Naive thymus-derived CD4-positive, alpha-beta T cell (primary cell): ENCODE measurements around the gene OPRM1. TPM values are rescaled to one million over a fixed set of nuclear protein-coding genes. Genes with fewer than 3 reads are reported as not detected.

Experiments used
- ATAC-seq: fragments of 150-1000 bp; cut with Tn5 transposase; 2 replicates; pipeline ENCODE4 v1.10.0; 2021; ENCODE audit warnings: mild to moderate bottlenecking, moderate library complexity
- CTCF ChIA-PET: fragments of 350-600 bp; sonication (Branson Sonifier 250); formaldehyde crosslinking; loops from one replicate; lab custom pipeline; 2021; ENCODE audit warnings: antibody characterized with exemption; lab: Charles Lee
- POLR2A ChIA-PET: fragments of 350-600 bp; sonication (Branson Sonifier 250); formaldehyde crosslinking; loops from one replicate; lab custom pipeline; 2021; ENCODE audit warnings: antibody characterized with exemption, inconsistent platforms; lab: Charles Lee
- DNase-seq, 9 donors: peaks; one replicate each; pipeline versions ENCODE4 v3.0.0 to v3.0.0-alpha.2; 2020 to 2022; ENCODE audit warnings: mixed read lengths in 1 of 9
- H3K27ac ChIP-seq: one replicate; pipeline ENCODE4 v1.7.0; 2013; ENCODE audit warnings: mild to moderate bottlenecking, low read depth, low read length, moderate library complexity
- H3K27me3 ChIP-seq, 2 donors: one replicate each; pipeline ENCODE4 v1.7.0; 2013; ENCODE audit warnings: low read length in 2 of 2, mild to moderate bottlenecking in 2 of 2, moderate library complexity in 2 of 2; ENCODE audit not compliant: control insufficient read depth in 2 of 2, insufficient read depth in 2 of 2
- H3K36me3 ChIP-seq, 3 experiments: 1 replicate in 2 of 3; 2 replicates in 1 of 3; pipeline ENCODE4 v1.7.0; 2013; ENCODE audit warnings: low read length in 3 of 3, mild to moderate bottlenecking in 3 of 3, moderate library complexity in 1 of 3; ENCODE audit not compliant: insufficient read depth in 3 of 3, control insufficient read depth in 2 of 3
- H3K4me1 ChIP-seq, 2 donors: one replicate each; pipeline ENCODE4 v1.7.0; 2013; ENCODE audit warnings: low read length in 2 of 2, mild to moderate bottlenecking in 2 of 2, moderate library complexity in 1 of 2; ENCODE audit not compliant: control insufficient read depth in 2 of 2, insufficient read depth in 2 of 2
- H3K4me3 ChIP-seq: 2 replicates; pipeline ENCODE4 v1.7.0; 2013; ENCODE audit warnings: mild to moderate bottlenecking, low read length
- H3K9me3 ChIP-seq, 3 experiments: 1 replicate in 2 of 3; 2 replicates in 1 of 3; pipeline ENCODE4 v1.7.0; 2013; ENCODE audit warnings: low read length in 3 of 3; ENCODE audit not compliant: control insufficient read depth in 2 of 3
- H3K27ac Mint-ChIP-seq, 9 donors: one replicate each; pipeline ENCODE4 v1.8.0; 2020 to 2022; ENCODE audit warnings: mixed read lengths in 9 of 9, mild to moderate bottlenecking in 8 of 9, moderate library complexity in 5 of 9, inconsistent platforms in 2 of 9
- H3K27me3 Mint-ChIP-seq, 5 donors: one replicate each; pipeline ENCODE4 v1.8.0; 2021 to 2022; ENCODE audit warnings: mixed read lengths in 5 of 5, mild to moderate bottlenecking in 1 of 5
- H3K36me3 Mint-ChIP-seq, 5 donors: one replicate each; pipeline ENCODE4 v1.8.0; 2020 to 2022; ENCODE audit warnings: mixed read lengths in 5 of 5, mild to moderate bottlenecking in 3 of 5, inconsistent platforms in 1 of 5
- H3K4me1 Mint-ChIP-seq, 7 donors: one replicate each; pipeline ENCODE4 v1.8.0; 2020 to 2022; ENCODE audit warnings: mixed read lengths in 7 of 7, mild to moderate bottlenecking in 3 of 7, inconsistent platforms in 1 of 7
- H3K4me3 Mint-ChIP-seq, 10 donors: one replicate each; pipeline ENCODE4 v1.8.0; 2020 to 2022; ENCODE audit warnings: mild to moderate bottlenecking in 10 of 10, mixed read lengths in 10 of 10, moderate library complexity in 6 of 10, inconsistent platforms in 2 of 10
- H3K9me3 Mint-ChIP-seq, 11 donors: one replicate each; pipeline ENCODE4 v1.8.0; 2020 to 2022; ENCODE audit warnings: mixed read lengths in 11 of 11, mild to moderate bottlenecking in 4 of 11, inconsistent platforms in 1 of 11, moderate library complexity in 1 of 11
- intact Hi-C, 2 donors: fragments of 100-400 bp; cut with micrococcal nuclease; formaldehyde crosslinking; loops; one replicate each; pipeline ENCODE4 v1.15.1; 2023
- polyA plus RNA-seq, 2 donors: library from polyadenylated mRNA; unstranded; fragments of 300-500 nt; fragmentation: Illumina TruSeq; gene quantifications; one replicate each; pipeline ENCODE4 v1.2.3, GENCODE V29; 2021
- total RNA-seq, 6 experiments: library from RNA in 5 of 6; stranded (reverse) in 5 of 6; gene quantifications; 1 replicate in 5 of 6; 2 replicates in 1 of 6; pipeline ENCODE4 v1.2.3 and lab custom pipeline; 2021 to 2026

Gene OPRM1
- total and polyA plus RNA-seq, 7 experiments from 2014 or later, result not detected

DNA sequence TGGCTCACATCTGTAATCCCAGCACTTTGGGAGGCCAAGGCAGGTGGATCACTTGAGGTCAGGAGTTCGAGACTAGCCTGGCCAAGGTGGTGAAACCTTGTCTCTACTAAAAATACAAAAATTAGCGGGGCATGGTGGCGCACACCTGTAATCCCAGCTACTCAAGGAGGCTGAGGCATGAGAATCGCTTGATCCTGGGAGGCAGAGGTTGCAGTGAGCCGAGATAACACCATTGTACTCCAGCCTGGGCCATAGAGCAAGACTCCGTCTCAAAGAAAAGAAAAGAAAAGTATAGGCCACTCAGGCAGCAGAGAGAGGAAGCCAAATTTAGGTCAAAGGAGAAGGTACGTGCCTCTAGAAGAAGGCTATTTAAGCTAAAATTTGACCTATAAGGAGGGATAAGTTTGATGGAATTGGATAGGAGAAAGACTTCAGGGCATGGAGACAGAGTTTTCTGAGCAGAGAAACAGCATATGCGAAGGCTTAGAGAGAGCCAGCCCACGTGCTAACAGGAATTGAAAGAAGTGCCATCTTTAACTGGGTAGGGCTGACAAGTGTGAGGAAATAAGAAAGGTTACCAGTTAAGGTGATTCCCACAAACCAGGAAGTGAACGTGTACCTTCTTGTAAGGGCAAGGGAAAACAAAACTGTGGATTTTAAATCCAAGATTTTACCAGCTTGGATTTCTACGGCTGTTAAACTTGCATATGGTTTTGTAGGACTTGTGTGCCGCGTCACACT lies 203.7 kb downstream of the OPRM1 start:
- no peaks in the 10 kb centered on the region for H3K9me3 ChIP-seq
- CTCF ChIA-PET, result interaction anchor here (2.1 kb wide), 1 partner anchor 8 kb away, joined by 7 read pairs; no protein-coding TSS in a partner anchor
- peak overlapping the region; percentile 76 to 97 (median 96) for H3K27ac Mint-ChIP-seq
- H3K9me3 Mint-ChIP-seq, result peaks cover 0 to 7% (median 0%) of the 10 kb centered on the region in 11 donors
- no peaks in the 10 kb centered on the region for H3K27me3 ChIP-seq
- peak overlapping the region; percentile 62 for H3K4me3 ChIP-seq
- peaks cover 0 to 7% (median 0%) of the 10 kb centered on the region in 3 experiments for H3K36me3 ChIP-seq
- H3K27ac ChIP-seq, result peak overlapping the region; percentile 81
- peak overlapping the region; percentile 33 to 100 (median 96) for H3K4me3 Mint-ChIP-seq
- peaks cover 39 to 41% of the 10 kb centered on the region in 2 donors for H3K4me1 ChIP-seq
- POLR2A ChIA-PET, result interaction anchor here (0.8 to 3.0 kb wide), 3 partner anchors 9 to 78 kb away, joined by 4 to 10 read pairs (median 5); no protein-coding TSS in a partner anchor
- peaks cover 45 to 75% (median 68%) of the 10 kb centered on the region in 7 donors for H3K4me1 Mint-ChIP-seq
- peaks cover 0 to 5% (median 0%) of the 10 kb centered on the region in 5 donors for H3K27me3 Mint-ChIP-seq
- no peak for ATAC-seq
- no peak for DNase-seq
- H3K36me3 Mint-ChIP-seq, result peaks cover 28 to 63% (median 48%) of the 10 kb centered on the region in 5 donors
- intact Hi-C loops, result loop anchor here in 1 of 2 donors (10.0 kb wide), 4 partner anchors 912 to 1938 kb away; partner anchors contain the start of gene MTRF1L

DNA sequence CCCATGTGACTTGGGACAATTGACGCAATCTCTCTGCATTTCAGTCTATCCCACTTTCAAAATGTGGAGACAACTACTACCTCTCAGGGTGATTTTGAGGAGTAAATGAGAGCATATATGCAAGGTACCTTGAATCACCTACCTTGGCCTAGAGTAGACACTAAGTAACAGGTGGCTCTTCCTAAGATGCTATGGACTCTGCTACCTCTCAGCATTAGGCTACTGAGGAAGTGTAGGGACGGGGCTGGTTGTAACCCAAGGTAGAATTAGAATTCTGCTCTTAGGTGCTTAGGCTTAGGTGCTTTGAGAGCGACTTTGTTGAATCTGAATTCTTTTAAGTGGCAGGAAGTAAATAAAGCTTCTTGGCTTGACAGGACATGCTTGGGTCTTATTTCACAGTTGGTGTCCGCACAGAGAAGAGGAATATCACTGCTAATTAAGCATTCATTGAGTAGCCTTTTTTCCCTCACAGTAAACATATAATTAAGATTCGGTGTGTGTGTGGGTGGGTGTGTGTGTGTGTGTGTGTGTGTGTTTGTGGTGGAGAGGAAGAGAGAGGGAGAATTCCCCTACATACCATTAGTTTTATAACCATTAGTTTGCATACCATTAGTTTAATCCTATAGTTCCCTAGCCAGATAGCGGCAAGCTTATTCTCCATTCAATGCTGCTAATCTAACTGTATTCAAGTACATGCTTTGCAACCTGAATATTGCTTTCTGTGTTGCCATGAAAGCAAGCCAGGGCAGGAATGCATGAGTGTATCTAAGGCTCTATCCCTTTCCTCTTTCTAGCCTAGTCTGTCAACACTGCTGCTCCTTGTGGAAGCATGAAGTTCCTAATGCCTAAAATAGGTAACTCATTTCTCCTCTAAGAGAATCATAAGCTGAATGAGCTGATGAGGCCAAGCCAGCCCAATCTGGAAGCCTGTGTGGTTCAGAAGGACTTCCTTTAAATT lies 205.0 kb downstream of the OPRM1 start:
- Histone ChIP-seq H3K9me3 (no peaks in the 10 kb centered on the region), H3K27me3 (no peaks in the 10 kb centered on the region), H3K36me3 (peaks cover 0 to 7% (median 0%) of the 10 kb centered on the region in 3 experiments), H3K4me3 (peak overlapping the region; percentile 62), H3K4me1 (peaks cover 45 to 48% of the 10 kb centered on the region in 2 donors), H3K27ac (peak overlapping the region; percentile 81)
- CTCF ChIA-PET, result interaction anchor here (0.8 to 5.2 kb wide), 3 partner anchors 11 to 33 kb away, joined by 4 to 39 read pairs (median 6); no protein-coding TSS in a partner anchor
- Mint-ChIP-seq H3K27me3 (peaks cover 0 to 6% (median 0%) of the 10 kb centered on the region in 5 donors), H3K36me3 (peaks cover 28 to 63% (median 48%) of the 10 kb centered on the region in 5 donors), H3K27ac (peak overlapping the region; percentile 71 to 97 (median 96)), H3K4me3 (peak overlapping the region; percentile 84 to 100 (median 96)), H3K9me3 (peaks cover 0 to 7% (median 0%) of the 10 kb centered on the region in 11 donors), H3K4me1 (peaks cover 52 to 78% (median 71%) of the 10 kb centered on the region in 7 donors)
- POLR2A ChIA-PET, result interaction anchor here (0.7 to 5.8 kb wide), 13 partner anchors 8 to 79 kb away, joined by 3 to 49 read pairs (median 4); no protein-coding TSS in a partner anchor
- intact Hi-C loops, result loop anchor here in 1 of 2 donors (10.0 kb wide), 4 partner anchors 911 to 1939 kb away; partner anchors contain the start of gene MTRF1L
- DNase-seq, result no peak
- ATAC-seq, result no peak

- peaks cover 50 to 54% of the 10 kb centered on the region in 2 donors for H3K4me1 ChIP-seq
- H3K9me3 ChIP-seq, result no peaks in the 10 kb centered on the region
- Mint-ChIP-seq H3K9me3 (peaks cover 0 to 7% (median 0%) of the 10 kb centered on the region in 11 donors), H3K27me3 (peaks cover 0 to 6% (median 0%) of the 10 kb centered on the region in 5 donors), H3K4me3 (peak overlapping the region; percentile 84 to 100 (median 96)), H3K27ac (peak overlapping the region; percentile 90 to 97 (median 96)), H3K4me1 (peaks cover 58 to 78% (median 74%) of the 10 kb centered on the region in 7 donors), H3K36me3 (peaks cover 28 to 59% (median 47%) of the 10 kb centered on the region in 5 donors)
- H3K27me3 ChIP-seq, result no peaks in the 10 kb centered on the region
- H3K4me3 ChIP-seq, result peak overlapping the region; percentile 62
- CTCF ChIA-PET, result interaction anchor here (2.9 to 5.2 kb wide), 2 partner anchors 25 to 31 kb away, joined by 10 to 39 read pairs; no protein-coding TSS in a partner anchor
- peaks cover 0 to 7% (median 0%) of the 10 kb centered on the region in 3 experiments for H3K36me3 ChIP-seq
- intact Hi-C loops, result loop anchor here in 1 of 2 donors (5.0 to 10.0 kb wide), 5 partner anchors 487 to 1941 kb away; partner anchors contain the start of genes MTRF1L and SCAF8
- DNase-seq (no peak), ATAC-seq (peak; percentile 7)
- H3K27ac ChIP-seq, result peak overlapping the region; percentile 81
- POLR2A ChIA-PET, result interaction anchor here (0.7 to 5.8 kb wide), 8 partner anchors 10 to 729 kb away, joined by 3 to 49 read pairs (median 6); no protein-coding TSS in a partner anchor
Measured at GRCh38 chr6:154245506-154245905, 206.5 kb downstream of the OPRM1 start.

DNA sequence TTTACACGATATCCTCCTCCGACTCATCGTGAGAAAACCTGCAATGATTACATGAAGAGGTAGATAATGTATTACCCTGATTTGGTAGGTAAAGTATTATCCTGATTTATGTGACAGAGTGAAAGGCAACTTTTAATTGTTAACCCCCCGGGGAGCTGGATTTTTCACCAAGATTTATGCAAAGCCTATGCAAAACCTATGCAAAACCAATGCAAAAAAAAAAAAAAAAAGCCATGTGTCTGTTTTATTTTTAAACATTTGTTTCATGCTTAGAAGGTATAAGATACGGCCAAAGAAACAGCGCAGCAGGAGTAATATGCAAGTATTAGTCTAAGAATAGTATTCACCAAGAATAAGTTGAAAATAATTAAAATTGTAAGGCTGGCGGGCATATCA lies 207.7 kb downstream of the OPRM1 start:
- Histone ChIP-seq H3K9me3 (no peaks in the 10 kb centered on the region), H3K4me3 (peak overlapping the region; percentile 62), H3K4me1 (peaks cover 57 to 58% of the 10 kb centered on the region in 2 donors), H3K27me3 (no peaks in the 10 kb centered on the region), H3K36me3 (peaks cover 0 to 7% (median 0%) of the 10 kb centered on the region in 3 experiments), H3K27ac (peak overlapping the region; percentile 81)
- peaks cover 0 to 10% (median 0%) of the 10 kb centered on the region in 5 donors for H3K27me3 Mint-ChIP-seq
- H3K4me3 Mint-ChIP-seq, result peak overlapping the region; percentile 84 to 100 (median 96)
- DNase-seq, result no peak
- POLR2A ChIA-PET, result interaction anchor here (0.5 to 5.8 kb wide), 16 partner anchors 9 to 534 kb away, joined by 3 to 49 read pairs (median 6); no protein-coding TSS in a partner anchor
- intact Hi-C loops, result loop anchor here (1.0 to 10.0 kb wide), 11 partner anchors 7 to 1942 kb away; partner anchors contain the start of genes MTRF1L (in 1 of the 2) and SCAF8 (in 1 of the 2)
- CTCF ChIA-PET, result interaction anchor here (0.7 to 5.2 kb wide), 9 partner anchors 8 to 92 kb away, joined by 3 to 39 read pairs (median 4); no protein-coding TSS in a partner anchor
- peaks cover 59 to 80% (median 77%) of the 10 kb centered on the region in 7 donors for H3K4me1 Mint-ChIP-seq
- peaks cover 0 to 7% (median 0%) of the 10 kb centered on the region in 11 donors for H3K9me3 Mint-ChIP-seq
- H3K36me3 Mint-ChIP-seq, result peaks cover 25 to 52% (median 41%) of the 10 kb centered on the region in 5 donors
- ATAC-seq, result no peak
- H3K27ac Mint-ChIP-seq, result peak overlapping the region; percentile 90 to 97 (median 96)

DNA sequence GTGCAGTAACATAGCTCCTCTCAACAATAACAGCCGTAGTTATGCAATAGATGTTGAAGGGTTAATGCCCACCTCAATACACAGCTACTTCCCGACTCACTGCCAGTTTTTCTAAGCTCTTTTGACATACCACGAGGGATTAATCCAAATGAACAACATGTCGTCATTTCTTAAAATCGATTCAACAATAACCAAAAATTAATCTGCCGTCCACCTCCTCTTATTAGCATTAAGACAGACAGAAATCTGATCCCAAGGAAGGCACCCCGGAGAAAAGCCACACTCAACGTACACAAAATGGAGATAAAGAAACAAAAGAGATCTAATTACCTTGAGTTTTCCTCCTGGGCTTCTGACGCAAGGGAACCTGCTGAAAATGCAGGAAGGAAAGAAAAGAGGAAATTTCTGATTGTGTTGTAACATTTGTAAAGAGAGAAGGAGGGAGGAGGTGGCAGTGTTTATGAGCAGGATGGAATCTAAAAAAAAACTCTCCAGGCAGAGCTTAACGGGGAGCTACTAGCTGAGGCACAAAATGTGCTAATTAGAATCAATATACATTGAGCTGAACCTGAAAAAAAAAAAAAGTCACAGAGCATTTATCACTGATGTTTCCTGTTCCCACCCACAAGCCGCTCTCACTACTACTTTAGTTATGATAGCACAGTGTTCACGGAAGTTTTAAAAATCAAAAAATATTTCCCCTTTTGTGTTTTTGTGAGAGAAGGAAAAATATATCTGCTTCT lies 208.2 kb downstream of the OPRM1 start:
- Histone ChIP-seq H3K27ac (peak overlapping the region; percentile 81), H3K9me3 (no peaks in the 10 kb centered on the region), H3K36me3 (peaks cover 0 to 7% (median 0%) of the 10 kb centered on the region in 3 experiments), H3K4me1 (peaks cover 52 to 59% of the 10 kb centered on the region in 2 donors), H3K27me3 (no peaks in the 10 kb centered on the region), H3K4me3 (peak overlapping the region; percentile 62)
- intact Hi-C loops, result loop anchor here (1.0 to 10.0 kb wide), 10 partner anchors 8 to 1942 kb away; partner anchors contain the start of genes MTRF1L (in 1 of the 2) and SCAF8 (in 1 of the 2)
- ATAC-seq (peak; percentile 64), DNase-seq (peak in 6 of 9 donors; percentile 45 to 67 (median 56))
- H3K36me3 Mint-ChIP-seq, result peaks cover 25 to 46% (median 38%) of the 10 kb centered on the region in 5 donors
- H3K4me3 Mint-ChIP-seq, result peak overlapping the region; percentile 84 to 100 (median 96)
- ChIA-PET CTCF (interaction anchor here (0.9 to 5.2 kb wide), 12 partner anchors 9 to 92 kb away, joined by 3 to 39 read pairs (median 4); no protein-coding TSS in a partner anchor), POLR2A (interaction anchor here (0.5 to 5.8 kb wide), 20 partner anchors 8 to 534 kb away, joined by 3 to 49 read pairs (median 6); no protein-coding TSS in a partner anchor)
- peaks cover 0 to 10% (median 0%) of the 10 kb centered on the region in 11 donors for H3K9me3 Mint-ChIP-seq
- H3K4me1 Mint-ChIP-seq, result peaks cover 59 to 81% (median 77%) of the 10 kb centered on the region in 7 donors
- peaks cover 0 to 14% (median 0%) of the 10 kb centered on the region in 5 donors for H3K27me3 Mint-ChIP-seq
- H3K27ac Mint-ChIP-seq, result peak overlapping the region; percentile 90 to 97 (median 96)
